Measurements from ENCODE around the gene TMCC2. TPM values are rescaled to one million over a fixed set of nuclear protein-coding genes. Genes with fewer than 3 reads are reported as not detected.

Gene TMCC2
- total and polyA plus RNA-seq, 3 donors from 2014 or later = 8.5 to 14.7 (median 12.1) TPM

DNA sequence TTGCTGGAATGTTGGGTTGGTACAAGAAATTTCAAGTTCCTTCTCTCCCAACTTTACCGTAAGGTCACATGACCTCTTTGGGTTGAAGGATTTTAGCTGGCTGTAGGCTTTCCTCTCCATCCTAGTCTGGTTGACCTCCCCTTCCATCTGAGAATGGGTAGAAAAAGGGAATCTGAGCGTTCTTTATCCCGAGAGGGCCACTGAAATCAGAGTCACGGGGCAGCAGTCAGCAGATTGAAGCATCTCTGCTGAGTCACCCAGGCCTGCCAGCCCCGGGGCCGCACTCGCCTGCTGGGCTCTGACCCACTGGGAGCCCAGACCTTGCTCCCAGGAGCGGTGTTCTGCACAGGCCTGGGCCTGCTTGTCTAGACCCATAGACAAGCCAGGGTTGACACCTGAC lies 31.0 kb downstream of the TMCC2 start:
- Histone ChIP-seq H3K4me3 (no peak overlapping the region), H3K4me1 (peaks cover 14% of the 10 kb centered on the region), H3K27me3 (no peaks in the 10 kb centered on the region), H3K27ac (no peak overlapping the region), H3K36me3 (ENCODE audit: low read depth, missing control alignments) (no peaks in the 10 kb centered on the region), H3K9me3 (no peaks in the 10 kb centered on the region)
- TF ChIP-seq POLR2A (IDR thresholded peaks at IDR 0.05) = no peak
- TF ChIP-seq, protein P1, sequence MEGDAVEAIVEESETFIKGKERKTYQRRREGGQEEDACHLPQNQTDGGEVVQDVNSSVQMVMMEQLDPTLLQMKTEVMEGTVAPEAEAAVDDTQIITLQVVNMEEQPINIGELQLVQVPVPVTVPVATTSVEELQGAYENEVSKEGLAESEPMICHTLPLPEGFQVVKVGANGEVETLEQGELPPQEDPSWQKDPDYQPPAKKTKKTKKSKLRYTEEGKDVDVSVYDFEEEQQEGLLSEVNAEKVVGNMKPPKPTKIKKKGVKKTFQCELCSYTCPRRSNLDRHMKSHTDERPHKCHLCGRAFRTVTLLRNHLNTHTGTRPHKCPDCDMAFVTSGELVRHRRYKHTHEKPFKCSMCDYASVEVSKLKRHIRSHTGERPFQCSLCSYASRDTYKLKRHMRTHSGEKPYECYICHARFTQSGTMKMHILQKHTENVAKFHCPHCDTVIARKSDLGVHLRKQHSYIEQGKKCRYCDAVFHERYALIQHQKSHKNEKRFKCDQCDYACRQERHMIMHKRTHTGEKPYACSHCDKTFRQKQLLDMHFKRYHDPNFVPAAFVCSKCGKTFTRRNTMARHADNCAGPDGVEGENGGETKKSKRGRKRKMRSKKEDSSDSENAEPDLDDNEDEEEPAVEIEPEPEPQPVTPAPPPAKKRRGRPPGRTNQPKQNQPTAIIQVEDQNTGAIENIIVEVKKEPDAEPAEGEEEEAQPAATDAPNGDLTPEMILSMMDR (IDR thresholded peaks at IDR 0.05) = no peak
- no peak for DNase-seq
- WGBS, 2 donors = 88 to 95% methylated on average over 8 of the region's 8 CpGs
- intact Hi-C loops (cut with DNase I; ENCODE audit: low total_unique reads) = loop anchor here (10.0 kb wide), 1 partner anchor 264 kb away; no protein-coding TSS in a partner anchor

DNA sequence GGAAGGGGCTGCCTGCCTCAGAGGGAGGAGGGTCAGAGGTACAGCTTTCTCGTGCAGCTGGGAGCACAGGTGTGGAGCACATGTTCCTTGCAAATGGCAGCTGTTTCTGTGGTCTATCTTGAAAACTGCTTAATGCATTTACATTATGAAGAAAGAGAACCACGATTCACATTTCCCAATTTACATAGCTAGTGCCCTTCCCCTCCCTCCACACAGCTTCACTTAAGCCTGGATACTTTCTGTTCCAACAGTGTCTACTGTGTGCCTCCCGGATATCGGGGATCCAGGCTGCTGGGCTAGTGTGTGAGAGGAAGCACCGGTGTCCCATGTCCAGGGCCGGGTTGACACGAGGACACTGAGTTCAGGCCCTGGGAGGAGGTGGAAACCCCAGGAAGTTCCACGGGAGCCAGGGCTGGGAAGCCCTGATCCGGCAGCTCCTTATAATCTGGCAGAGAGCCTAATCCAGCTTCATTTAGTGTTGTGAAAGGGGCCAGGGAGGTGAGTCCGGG lies 31.6 kb downstream of the TMCC2 start:
- no peak for DNase-seq
- no peak overlapping the region for H3K27ac ChIP-seq
- H3K4me3 ChIP-seq = no peak overlapping the region
- H3K9me3 ChIP-seq = no peaks in the 10 kb centered on the region
- intact Hi-C loops (cut with DNase I; ENCODE audit: low total_unique reads) = loop anchor here (10.0 kb wide), 1 partner anchor 265 kb away; no protein-coding TSS in a partner anchor
- WGBS, 2 donors = 37 to 48% methylated on average over 9 to 10 of the region's 10 CpGs
- H3K4me1 ChIP-seq = peaks cover 14% of the 10 kb centered on the region
- TF ChIP-seq POLR2A (IDR thresholded peaks at IDR 0.05) = no peak
- TF ChIP-seq, protein P1 (IDR thresholded peaks at IDR 0.05) = no peak
- H3K27me3 ChIP-seq = no peaks in the 10 kb centered on the region
- no peaks in the 10 kb centered on the region for H3K36me3 ChIP-seq (ENCODE audit: low read depth, missing control alignments)

- H3K4me1 ChIP-seq = peaks cover 14% of the 10 kb centered on the region
- H3K4me3 ChIP-seq = no peak overlapping the region
- H3K9me3 ChIP-seq = no peaks in the 10 kb centered on the region
- no peaks in the 10 kb centered on the region for H3K27me3 ChIP-seq
- 67 to 89% methylated on average over 1 of the region's 1 CpG for WGBS, 2 donors
- no peaks in the 10 kb centered on the region for H3K36me3 ChIP-seq (ENCODE audit: low read depth, missing control alignments)
- intact Hi-C loops (cut with DNase I; ENCODE audit: low total_unique reads) = loop anchor here (10.0 kb wide), 1 partner anchor 265 kb away; no protein-coding TSS in a partner anchor
- no peak overlapping the region for H3K27ac ChIP-seq
- no peak for TF ChIP-seq POLR2A (IDR thresholded peaks at IDR 0.05)
- TF ChIP-seq, protein P1 (IDR thresholded peaks at IDR 0.05) = no peak
- no peak for DNase-seq
Observed at GRCh38 chr1:205259998-205260397, 32.3 kb downstream of the TMCC2 start.

DNA sequence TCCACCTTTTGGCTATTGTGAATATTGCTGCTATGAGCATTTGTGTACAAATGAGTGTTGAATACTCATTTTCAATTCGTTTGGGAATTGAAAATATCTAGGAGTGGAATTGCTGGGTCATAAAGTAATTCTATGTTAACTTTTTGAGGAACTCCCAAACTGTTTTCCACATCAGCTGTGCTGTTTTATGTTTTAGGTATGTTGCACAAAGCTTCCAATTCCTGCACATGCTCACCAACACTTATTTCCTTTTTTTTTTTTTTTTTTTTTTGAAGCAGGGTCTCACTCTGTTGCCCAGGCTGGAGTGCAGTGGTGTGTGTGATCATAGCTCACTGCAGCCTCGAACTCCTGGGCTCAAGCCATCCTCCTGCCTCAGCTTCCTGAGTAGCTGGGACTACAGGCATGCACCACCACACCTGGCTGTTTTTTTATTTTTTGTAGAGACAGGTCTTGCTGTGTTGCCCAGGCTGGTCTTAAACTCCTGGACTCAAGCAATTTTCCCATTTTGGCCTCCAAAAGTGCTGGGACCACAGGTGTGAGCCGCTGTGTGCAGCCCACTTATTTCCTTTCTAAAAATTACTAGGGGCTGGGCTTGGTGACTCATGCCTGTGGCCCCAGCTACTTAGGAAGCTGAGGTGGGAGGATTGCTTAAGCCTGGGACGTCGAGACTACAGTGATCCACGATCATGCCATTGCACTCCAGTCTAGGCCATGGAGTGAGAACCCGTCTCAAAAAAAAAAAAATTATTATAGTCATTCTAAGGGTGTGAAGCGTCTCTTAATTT lies 33.4 kb downstream of the TMCC2 start:
- Histone ChIP-seq H3K9me3 (no peaks in the 10 kb centered on the region), H3K36me3 (ENCODE audit: low read depth, missing control alignments) (no peaks in the 10 kb centered on the region), H3K27me3 (no peaks in the 10 kb centered on the region), H3K4me1 (peaks cover 9% of the 10 kb centered on the region), H3K27ac (no peak overlapping the region), H3K4me3 (no peak overlapping the region)
- intact Hi-C loops (cut with DNase I; ENCODE audit: low total_unique reads) = no loop called here
- no peak for TF ChIP-seq POLR2A (IDR thresholded peaks at IDR 0.05)
- TF ChIP-seq, protein P1 (IDR thresholded peaks at IDR 0.05) = no peak
- no peak for DNase-seq
- WGBS, 2 donors = 74 to 77% methylated on average over 8 of the region's 8 CpGs

Measured in testis (tissue), 3 donors.